Measurements from ENCODE around the gene SWI5.

SWI5 gene

GRCh38 chr9:128242124-128242523, 34.0 kb upstream of the SWI5 start:
- ChIA-PET POLR2A (ENCODE audit: low non-redundant PET) (no interaction called here), CTCF (interaction anchor here (0.6 kb wide), 1 partner anchor 53 kb away, joined by 3 read pairs; no protein-coding TSS in a partner anchor)
- TF ChIP-seq CTCF (conservative IDR thresholded peaks at IDR 0.05; ENCODE audit: low read depth): no peak
- no peak overlapping the region for H3K27ac ChIP-seq
- no peak for DNase-seq (ENCODE audit: low spot score)

DNA sequence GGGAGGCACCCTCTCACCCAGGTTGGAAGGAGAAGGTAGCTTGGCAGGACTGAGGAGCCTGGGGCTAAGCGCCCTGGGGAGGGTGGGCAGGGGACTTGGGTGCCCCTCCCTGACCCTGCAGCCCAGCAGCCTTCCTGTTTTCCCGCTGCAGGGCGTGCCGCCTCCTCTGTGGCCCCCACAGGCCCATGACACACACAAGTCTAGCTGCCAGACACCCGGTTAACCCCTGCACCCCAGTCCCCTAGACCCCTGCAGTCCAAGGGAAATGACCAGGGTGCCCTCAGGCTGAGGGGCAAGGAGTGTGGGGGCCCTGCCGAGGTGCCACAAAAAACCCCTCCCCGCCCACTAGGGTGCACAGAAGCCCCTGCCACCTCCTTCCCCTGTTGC, 33.3 kb upstream of the SWI5 start:
- H3K27ac ChIP-seq: no peak overlapping the region
- no peak for TF ChIP-seq CTCF (conservative IDR thresholded peaks at IDR 0.05; ENCODE audit: low read depth)
- ChIA-PET CTCF (interaction anchor here (0.6 kb wide), 1 partner anchor 597 kb away, joined by 3 read pairs; no protein-coding TSS in a partner anchor), POLR2A (ENCODE audit: low non-redundant PET) (no interaction called here)
- no peak for DNase-seq (ENCODE audit: low spot score)

DNA sequence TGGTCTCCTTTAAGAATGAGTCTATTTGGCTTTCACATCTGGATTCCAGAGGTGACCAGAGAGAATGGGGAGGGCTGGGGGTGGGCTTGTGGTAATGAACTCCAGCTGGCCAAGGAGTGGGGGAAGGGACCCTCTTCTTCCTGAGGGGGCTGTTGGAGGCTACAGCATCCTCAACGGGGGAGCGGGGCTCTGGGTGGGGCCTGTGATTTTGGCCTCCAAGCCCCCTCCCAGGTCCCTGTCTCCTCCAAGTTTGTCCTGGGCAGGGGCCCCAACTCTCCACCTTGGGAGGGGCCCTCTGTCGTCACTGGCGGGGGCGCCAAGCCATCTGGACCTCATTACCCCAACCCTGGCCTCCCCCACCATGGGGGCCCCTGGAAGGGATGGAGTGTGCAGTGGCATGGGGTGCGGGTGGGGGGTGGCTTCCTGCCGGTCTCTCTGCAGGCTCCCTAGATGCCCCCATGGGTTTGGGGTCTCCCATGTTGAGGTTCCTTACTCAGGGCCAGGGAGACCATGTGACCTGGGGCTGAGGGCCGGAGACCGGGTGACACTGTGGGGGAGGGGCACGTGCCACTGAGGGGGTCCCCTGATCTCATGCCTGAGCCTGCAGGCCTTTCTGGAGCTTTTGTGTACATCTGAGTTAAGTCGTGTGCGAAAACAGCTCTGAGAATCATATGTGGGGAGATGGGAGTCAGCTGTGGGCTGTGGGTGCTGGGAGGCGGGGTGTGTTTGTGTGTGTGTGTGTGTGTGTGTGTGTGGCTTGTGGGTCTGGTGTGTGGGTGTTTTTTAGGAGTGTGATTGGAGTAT, 32.7 kb upstream of the SWI5 start:
- no peak for TF ChIP-seq CTCF (conservative IDR thresholded peaks at IDR 0.05; ENCODE audit: low read depth)
- H3K27ac ChIP-seq: no peak overlapping the region
- no peak for DNase-seq (ENCODE audit: low spot score)
- POLR2A ChIA-PET (ENCODE audit: low non-redundant PET): no interaction called here
- CTCF ChIA-PET: interaction anchor here (0.6 kb wide), 1 partner anchor 598 kb away, joined by 3 read pairs; no protein-coding TSS in a partner anchor

GRCh38 chr9:128244091-128244836, 31.8 kb upstream of the SWI5 start:
- ChIA-PET CTCF (no interaction called here), POLR2A (ENCODE audit: low non-redundant PET) (no interaction called here)
- peak overlapping the region; percentile 33 for H3K27ac ChIP-seq
- no peak for TF ChIP-seq CTCF (conservative IDR thresholded peaks at IDR 0.05; ENCODE audit: low read depth)
- DNase-seq (ENCODE audit: low spot score): no peak

- CTCF ChIA-PET: no interaction called here
- DNase-seq (ENCODE audit: low spot score): no peak
- H3K27ac ChIP-seq: peak overlapping the region; percentile 33
- no peak for TF ChIP-seq CTCF (conservative IDR thresholded peaks at IDR 0.05; ENCODE audit: low read depth)
- POLR2A ChIA-PET (ENCODE audit: low non-redundant PET): no interaction called here
Measured at GRCh38 chr9:128244837-128245231, 31.2 kb upstream of the SWI5 start.

DNA sequence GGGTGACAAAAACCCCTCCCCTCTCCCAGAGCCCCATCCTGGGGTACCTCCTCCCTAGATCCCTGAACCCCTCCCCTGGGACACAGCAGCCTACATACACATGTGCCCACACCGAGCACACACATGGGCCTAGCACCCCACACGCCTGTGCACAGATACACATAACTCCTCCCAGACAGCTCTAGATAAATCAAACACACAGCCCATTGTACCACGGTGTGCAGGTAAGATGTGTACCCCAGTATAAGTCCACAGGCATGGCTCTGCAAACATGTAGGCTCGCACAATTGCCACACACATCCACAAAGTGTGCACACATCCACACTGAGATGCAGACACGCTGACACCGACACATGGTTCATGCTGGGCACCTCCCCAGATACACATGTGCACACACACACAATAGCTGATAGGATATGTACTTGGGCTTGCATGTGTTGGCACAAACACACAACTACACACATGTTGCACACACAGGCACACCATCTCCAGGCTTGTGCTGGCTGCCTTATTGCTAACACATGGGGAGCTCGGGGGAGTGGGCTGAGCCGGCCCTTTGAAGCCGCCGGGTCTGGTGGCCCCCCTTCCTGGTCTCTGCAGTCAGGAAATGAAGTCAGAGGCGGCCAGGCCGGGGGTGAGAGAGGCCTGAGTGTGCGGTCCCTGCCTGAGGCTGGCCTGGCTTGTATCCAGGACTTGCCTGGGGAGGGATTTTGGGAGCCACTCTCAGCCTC, 30.5 kb upstream of the SWI5 start:
- H3K27ac ChIP-seq: peak overlapping the region; percentile 33
- DNase-seq (ENCODE audit: low spot score): no peak
- TF ChIP-seq CTCF (conservative IDR thresholded peaks at IDR 0.05; ENCODE audit: low read depth): no peak
- ChIA-PET CTCF (interaction anchor here (0.6 kb wide), 1 partner anchor 16 kb away, joined by 3 read pairs; no protein-coding TSS in a partner anchor), POLR2A (ENCODE audit: low non-redundant PET) (no interaction called here)
